ENCODE measurements around the gene MYH7B.

Gene MYH7B

DNA sequence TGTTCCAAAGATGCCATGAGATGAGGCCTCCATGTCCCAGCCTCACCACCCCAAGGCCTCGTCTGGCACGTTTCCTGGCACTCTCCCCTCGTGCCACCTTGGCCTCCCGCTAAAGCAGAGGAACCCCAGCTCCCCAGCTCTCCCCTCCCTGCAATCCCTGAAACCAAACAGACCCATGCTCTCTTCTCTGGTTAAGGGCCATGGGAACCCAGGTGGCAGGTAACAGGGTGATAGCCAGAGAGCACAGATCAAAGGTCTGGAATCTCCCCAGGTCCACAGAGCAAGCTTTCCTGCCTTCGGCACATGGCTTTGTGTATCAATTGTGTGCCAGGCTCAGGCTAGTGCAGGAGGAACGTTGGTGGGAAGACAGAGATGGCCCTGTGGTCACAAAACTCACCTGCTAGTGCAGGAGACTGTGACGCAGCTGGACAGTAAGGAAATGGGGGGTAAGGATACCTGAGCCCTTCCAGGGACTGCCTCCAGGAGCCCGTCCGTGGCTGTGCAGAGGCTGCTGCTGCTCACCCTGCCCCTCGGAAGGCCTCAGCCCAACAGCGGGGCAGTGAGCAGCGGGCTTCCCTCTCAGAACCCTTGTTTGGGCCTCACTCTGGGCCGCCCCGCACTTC lies 39.0 kb downstream of the MYH7B start:
- no peak for DNase-seq

DNA sequence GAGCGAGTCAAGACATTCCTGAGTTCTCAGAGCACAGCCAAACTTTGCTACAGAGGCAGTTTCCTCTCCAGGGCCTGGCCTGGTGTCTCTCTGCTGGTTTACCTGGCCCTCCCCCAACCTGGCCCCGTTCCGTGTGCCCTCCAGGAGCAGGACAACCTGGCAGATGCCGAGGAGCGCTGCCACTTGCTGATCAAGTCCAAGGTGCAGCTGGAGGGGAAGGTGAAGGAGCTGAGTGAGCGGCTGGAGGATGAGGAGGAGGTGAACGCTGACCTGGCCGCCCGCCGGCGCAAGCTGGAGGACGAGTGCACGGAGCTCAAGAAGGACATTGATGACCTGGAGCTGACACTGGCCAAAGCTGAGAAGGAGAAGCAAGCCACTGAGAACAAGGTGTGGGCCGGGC lies 39.5 kb downstream of the MYH7B start:
- no peak for DNase-seq

DNA sequence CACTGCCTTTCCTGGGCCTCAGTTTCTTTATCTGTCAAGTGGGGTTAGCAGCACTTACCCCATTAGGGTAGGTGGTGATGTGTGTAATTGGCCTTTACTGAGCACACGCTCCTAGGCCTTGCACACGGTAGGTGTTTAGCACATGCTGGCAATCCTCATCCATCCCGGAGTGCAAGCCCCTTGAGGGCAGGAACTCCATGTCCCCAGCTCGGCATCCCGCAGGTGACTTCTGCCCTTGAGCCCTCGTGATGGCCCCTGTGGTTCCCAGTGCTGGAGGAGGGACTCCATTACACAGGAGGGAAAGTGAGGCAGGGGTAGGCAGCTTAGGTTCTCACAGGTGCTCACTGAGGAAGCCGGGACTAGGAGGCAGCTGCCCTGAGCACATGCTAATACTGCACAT lies 40.0 kb downstream of the MYH7B start:
- no peak for DNase-seq

DNA sequence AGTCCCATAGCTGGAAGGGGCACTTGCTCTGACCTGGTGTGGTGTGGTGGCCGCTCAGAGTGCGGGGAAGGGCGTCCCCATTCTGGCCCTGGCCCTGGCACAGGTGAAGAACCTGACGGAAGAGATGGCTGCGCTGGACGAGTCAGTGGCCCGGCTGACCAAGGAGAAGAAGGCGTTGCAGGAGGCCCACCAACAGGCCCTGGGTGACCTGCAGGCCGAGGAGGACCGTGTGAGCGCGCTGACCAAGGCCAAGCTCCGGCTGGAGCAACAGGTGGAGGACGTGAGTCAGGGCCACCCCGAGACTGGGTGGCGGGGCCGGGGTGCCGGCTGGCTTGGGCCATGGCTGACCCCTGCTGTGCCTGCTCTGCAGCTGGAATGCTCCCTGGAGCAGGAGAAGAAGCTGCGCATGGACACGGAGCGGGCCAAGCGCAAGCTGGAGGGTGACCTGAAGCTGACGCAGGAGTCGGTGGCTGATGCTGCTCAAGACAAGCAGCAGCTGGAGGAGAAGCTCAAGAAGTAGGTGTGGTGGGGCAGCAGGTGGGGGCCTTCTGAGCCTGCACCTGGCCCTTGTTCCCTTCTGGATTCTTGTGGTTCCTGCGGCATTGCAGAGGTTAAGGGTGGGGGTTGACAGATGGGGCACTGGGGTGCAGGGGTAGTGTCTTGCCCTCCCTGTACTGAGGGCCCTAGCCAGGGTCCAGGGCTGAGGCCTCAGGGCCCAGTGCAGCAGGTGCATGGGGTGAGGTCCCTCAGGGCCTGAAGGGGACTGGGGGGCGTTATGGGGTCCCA lies 40.8 kb downstream of the MYH7B start:
- DNase-seq = no peak

DNA sequence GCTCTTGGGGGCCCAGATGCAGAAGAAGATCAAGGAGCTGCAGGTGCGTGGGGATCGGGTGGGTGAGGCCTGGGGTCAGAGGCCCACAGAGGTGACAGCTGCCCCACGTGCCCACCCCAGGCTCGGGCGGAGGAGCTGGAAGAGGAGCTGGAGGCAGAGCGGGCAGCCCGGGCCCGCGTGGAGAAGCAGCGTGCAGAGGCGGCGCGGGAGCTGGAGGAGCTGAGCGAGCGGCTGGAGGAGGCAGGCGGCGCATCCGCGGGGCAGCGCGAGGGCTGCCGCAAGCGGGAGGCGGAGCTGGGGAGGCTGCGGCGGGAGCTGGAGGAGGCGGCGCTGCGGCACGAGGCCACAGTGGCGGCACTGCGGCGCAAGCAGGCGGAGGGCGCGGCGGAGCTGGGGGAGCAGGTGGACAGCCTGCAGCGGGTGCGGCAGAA lies 41.5 kb downstream of the MYH7B start:
- DNase-seq = no peak

DNA sequence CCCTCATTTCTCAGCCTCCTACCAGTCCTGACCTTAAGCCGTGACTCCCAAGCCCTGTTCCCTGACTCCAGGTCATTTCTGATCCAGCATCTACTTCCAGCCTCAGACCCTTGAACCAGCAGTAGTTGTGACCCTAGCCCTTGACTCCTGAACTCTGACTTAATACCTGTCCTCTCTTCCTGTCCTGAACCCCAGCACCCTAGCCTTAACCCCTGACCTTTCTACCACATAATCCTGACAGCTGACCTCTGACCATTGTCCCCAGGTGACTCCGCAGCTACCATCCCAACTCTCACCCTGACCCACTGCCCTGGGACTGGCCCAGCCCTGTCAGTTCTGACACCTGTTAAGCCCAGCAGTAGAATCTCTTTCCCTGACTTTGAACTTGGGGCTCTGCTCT lies 42.1 kb downstream of the MYH7B start:
- no peak for DNase-seq

DNA sequence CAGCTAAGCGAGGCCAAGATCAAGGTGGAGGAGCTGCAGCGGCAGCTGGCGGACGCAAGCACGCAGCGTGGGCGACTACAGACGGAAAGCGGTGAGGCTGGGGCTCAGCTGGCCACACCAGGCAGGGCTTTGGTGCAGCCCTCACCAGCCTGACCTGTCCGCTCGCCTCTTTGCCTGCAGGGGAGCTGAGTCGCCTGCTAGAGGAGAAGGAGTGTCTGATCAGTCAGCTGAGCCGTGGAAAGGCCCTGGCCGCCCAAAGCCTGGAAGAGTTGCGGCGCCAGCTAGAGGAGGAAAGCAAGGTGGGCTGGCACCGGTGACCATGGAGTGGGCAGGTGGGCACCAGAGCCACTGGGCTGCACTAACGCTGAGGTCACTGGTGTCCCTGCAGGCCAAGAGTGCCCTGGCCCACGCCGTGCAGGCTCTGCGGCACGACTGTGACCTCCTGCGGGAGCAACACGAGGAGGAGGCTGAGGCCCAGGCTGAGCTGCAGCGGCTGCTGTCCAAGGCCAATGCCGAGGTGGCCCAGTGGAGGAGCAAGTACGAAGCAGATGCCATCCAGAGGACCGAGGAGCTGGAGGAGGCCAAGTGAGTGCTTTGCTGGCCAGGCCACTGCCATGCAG lies 42.8 kb downstream of the MYH7B start:
- no peak for DNase-seq

DNA sequence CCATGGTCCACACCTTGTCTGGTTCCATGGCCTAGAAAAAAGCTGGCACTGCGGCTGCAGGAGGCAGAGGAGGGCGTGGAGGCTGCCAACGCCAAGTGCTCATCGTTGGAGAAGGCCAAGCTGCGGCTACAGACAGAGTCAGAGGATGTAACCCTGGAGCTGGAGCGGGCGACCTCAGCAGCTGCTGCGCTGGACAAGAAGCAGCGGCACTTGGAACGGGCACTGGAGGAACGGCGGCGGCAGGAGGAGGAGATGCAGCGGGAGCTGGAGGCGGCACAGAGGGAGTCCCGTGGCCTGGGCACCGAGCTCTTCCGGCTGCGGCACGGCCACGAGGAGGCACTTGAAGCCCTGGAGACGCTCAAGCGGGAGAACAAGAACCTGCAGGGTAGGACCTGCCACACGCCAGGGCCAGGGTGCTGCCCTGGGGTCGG lies 43.4 kb downstream of the MYH7B start:
- no peak for DNase-seq

DNA sequence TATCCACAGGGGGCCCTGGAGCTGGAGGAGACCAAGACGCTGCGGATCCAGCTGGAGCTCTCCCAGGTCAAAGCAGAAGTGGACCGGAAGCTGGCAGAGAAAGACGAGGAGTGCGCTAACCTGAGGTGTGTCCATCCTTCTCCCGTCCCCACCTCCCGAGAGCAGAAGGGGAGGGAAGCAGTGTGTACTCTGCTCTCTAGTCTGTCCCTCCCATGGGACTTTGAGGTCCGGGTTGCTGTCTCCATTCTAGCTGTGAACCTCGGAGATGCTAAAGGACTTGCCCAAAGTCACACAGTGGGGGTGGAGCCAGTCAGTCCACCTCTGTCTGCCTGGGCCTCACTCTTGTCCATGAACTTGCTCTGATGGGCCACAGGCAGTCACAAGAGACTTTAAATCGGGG lies 44.1 kb downstream of the MYH7B start:
- DNase-seq = no peak

DNA sequence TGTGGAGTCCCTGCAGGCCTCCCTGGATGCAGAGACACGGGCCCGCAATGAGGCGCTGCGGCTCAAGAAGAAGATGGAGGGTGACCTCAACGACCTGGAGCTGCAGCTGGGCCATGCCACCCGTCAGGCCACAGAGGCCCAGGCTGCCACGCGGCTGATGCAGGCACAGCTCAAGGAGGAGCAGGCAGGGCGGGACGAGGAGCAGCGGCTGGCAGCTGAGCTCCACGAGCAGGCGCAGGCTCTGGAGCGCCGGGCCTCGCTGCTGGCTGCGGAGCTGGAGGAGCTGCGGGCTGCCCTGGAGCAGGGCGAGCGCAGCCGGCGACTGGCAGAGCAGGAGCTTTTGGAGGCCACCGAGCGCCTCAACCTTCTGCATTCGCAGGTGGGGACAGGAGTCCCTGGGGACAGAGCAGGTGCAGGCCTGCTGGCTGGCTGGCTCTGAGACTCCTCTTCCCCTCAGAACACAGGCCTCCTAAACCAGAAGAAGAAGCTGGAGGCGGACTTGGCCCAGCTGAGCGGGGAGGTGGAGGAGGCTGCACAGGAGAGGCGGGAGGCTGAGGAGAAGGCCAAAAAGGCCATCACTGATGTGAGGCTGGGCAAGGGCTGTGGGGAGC lies 44.7 kb downstream of the MYH7B start:
- DNase-seq = no peak

DNA sequence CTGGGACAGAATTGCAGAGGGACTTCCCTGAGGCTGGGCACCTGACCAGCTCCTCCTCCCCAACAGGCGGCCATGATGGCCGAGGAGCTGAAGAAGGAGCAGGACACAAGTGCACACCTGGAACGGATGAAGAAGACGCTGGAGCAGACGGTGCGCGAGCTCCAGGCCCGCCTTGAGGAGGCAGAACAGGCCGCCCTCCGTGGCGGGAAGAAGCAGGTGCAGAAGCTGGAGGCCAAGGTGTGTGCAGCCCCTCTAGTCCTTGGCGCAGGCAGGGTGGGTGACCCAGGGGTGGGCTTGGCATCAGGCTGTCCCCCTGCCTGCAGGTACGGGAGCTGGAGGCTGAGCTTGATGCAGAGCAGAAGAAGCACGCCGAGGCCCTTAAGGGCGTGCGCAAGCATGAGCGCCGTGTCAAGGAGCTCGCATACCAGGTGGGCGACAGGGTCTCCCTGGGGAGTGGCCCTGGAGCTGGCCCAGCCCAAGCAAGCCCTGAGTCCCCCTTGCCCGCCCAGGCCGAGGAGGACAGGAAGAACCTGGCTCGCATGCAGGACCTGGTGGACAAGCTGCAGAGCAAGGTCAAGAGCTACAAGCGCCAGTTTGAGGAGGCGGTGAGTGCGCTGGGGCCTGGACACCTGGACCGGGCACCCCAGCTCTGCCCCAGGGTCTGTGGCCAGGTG lies 45.4 kb downstream of the MYH7B start:
- DNase-seq = no peak

DNA sequence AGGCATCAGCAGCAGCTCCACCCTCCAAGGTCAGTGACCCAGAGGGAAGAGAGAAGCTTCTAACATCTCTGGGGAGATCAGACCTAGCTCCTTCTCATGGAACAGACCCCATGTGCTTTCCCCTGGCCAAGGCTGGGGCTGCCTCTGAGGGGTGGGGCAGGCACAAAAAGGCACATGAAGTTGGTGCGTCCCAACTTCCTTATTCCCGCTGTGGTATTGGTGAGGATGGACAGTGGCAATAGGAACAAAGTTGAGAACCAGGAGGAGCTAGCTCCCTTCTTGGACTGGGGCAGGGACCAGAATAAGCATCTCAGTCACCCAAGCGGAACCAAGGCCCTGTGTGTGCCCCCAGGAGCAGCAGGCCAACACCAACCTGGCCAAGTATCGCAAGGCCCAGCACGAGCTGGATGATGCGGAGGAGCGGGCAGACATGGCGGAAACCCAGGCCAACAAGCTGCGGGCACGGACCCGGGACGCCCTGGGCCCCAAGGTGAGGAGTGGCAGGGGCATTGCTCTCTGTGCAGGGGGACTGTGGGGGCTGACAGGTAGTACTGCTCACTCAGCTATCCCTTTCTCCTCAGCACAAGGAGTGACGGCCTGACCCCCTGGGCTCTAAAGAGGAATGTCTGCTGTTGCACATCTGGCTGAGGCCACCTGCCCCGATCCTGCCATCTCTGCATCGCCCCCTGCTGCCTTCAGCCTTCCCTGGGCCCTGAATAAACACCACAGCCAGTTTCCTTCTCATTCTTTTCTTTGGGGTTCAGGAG lies 46.1 kb downstream of the MYH7B start:
- DNase-seq = no peak

DNA sequence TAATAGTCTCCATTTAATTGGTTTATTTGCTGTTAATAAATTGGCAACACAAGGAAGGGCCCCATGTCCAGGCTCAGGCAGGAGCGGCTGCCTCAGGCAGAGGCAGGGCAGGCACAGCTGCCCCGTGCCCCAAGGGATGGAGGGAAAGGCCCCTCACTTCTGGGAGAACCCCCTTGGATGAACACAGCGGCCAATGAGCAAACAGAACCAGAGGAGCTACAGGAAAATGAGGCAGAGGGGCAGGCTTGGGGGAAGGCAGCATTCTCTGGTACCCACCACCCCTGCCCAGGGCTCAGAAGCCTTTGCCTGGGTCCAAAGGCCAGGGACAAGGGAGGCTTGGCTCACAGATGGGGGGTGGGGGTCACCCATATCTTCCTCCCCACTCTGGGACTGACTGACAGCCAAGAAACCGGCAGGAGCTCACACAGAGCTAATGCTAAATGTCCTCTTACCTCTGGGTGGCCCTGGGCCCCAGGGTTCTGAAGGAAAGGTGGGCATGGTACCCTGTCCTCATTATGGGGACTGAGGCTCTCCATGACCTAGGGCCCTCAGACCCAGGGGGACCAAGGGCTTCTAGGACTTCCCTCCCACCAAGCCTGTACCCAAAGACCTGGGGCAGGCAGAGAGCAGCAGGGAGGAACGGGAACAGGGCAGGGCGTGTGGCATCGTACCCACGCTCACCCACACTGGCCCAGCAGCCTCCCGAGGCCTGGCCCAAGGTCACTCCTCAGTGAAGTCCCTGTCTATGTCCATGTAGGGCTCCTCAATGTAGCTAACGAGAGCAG lies 47.0 kb downstream of the MYH7B start:
- no peak for DNase-seq

DNA sequence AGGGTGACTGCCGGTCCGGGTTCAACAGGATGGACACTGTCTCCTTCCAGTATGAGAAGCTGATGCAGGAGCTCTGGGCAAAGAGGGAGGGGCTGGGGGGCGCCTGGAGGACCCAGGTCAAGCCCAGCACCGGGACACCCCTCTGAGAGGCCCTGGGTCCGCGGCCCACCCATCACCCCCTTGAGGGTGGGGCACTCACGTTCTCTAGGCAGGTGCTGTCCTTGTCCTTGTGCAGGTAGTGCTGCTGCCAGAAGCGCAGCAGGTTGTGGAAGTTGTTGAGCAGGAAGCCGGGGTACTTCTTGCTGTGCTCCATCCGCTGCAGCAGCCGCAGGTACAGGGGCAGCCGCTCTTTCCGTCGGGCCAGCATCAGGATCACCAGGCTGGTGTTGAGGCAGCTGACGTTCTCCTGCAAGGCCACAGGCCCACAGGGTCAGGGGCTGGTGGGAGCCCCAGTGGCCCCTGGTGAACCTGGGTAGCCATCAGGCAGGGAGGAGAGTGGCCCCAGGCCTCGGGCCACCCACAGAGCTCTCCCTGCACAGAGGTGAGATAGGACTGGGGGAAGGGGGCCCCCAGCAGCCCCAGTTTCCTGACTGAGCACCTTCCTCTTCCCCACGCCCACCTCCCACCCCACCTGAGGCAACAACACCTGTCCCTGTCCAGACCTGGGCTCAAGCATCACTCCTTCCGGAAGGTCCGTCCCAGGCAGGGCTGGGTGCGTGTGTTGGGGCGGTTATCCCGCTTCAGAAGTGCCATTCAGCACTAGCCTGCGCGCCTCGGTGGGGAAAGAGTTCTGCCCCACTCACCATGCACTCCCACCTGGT lies 47.8 kb downstream of the MYH7B start:
- no peak for DNase-seq

DNA sequence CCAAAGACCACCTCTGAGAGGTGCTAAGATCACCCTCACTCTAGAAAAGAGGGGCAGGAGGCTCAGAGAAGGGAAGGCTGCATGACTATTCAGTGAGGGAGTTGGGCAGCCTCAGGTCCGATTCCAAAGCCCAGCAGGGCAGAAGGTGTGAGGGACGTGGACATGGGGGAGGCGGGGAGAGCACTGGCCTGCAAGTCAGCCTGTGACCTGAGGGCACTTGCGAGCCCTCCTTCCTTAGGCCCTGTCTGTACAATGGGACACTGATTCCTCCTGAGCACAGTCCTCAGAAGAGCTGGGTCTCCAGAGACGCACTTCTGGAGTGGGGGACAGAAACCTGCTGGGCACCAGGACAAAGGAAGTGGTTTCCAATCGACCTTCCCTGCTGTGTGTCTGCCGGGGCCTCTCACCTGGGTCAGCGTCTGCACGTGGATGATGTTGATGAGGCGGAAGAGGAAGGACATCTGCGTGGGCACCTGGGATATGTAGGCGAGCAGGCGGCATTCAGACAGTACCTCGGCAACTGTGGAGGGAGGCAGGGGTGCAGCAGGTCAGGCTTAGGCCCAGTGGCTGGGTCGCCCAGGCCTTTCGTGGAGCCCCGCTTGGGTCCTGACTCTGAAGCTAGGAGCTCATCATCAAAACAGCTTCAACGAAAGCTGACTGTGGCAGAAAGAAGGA lies 48.5 kb downstream of the MYH7B start:
- DNase-seq = no peak

DNA sequence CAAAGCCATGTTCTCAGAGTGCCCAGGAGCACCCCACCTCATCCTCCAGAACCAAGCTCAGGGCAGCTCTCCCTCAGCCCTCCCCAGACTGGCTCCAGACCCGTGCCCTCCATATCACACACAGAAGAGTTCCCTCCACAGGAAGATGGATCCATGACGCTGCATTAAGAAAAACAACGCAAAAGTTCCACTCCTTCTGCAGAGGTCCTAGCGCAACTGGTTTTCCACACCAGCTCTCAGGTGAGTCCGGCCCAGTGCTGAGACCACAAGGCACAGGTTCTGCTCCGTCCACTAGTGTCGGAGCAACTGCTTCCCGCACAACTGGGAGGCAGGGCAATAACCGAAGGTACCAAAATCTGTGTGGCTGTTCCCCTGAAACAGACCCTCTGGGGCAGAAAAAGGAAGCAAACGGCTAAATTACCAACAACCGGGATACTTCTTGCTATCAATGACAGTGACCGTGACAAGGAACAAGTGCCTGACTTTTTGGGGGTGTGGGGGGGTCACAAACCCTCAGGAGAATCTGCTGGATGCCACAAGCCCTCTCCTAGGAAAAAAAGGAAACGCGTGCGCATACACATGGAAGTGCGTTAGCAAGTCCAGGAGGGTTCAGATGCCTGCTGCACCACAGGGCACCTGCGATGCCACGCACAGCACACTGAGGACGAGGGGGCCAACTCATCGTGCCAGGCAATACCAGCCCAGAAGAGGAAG lies 49.2 kb downstream of the MYH7B start:
- DNase-seq = no peak
